MCF 10A (cell line): ENCODE data around the gene NOD1. TPM values are rescaled to one million over a fixed set of nuclear protein-coding genes. Genes with fewer than 3 reads are reported as not detected.

ENCODE experiments used
- BruUV-seq: library from RNA; stranded (reverse); fragments of 400-500 nt; replicated peaks from 2 replicates; lab custom pipeline; 2021; lab: Mats Ljungman, UMichigan
- CTCF ChIA-PET: fragments of 300-600 bp; sonication (Branson Sonifier 250); formaldehyde crosslinking; extraction: SDS; loops from one replicate; lab custom pipeline; 2021; ENCODE audit warnings: antibody characterized with exemption, inconsistent platforms; lab: Yijun Ruan, JAX
- POLR2A ChIA-PET: fragments of 300-600, 350-650 bp; sonication (Branson Sonifier 250); formaldehyde crosslinking; extraction: SDS; loops from one replicate; lab custom pipeline; 2020; ENCODE audit warnings: antibody characterized with exemption, inconsistent platforms; lab: Yijun Ruan, JAX
- DNase-seq: peaks from one replicate; pipeline ENCODE4 v3.0.0-alpha.2; 2018; ENCODE audit not compliant: unreplicated experiment
- H3K27ac Mint-ChIP-seq: one replicate; pipeline ENCODE4 v1.8.0; 2022; ENCODE audit warnings: mild to moderate bottlenecking, low read depth, mixed read lengths; ENCODE audit not compliant: unreplicated experiment
- H3K27me3 Mint-ChIP-seq: one replicate; pipeline ENCODE4 v1.8.0; 2022; ENCODE audit warnings: mixed read lengths; ENCODE audit not compliant: insufficient read depth, unreplicated experiment
- H3K36me3 Mint-ChIP-seq: one replicate; pipeline ENCODE4 v1.8.0; 2022; ENCODE audit warnings: mild to moderate bottlenecking, moderate library complexity, mixed read lengths; ENCODE audit not compliant: insufficient read depth, unreplicated experiment
- H3K4me1 Mint-ChIP-seq: one replicate; pipeline ENCODE4 v1.8.0; 2022; ENCODE audit warnings: mixed read lengths; ENCODE audit not compliant: insufficient read depth, unreplicated experiment
- H3K4me3 Mint-ChIP-seq: one replicate; pipeline ENCODE4 v1.8.0; 2022; ENCODE audit warnings: mild to moderate bottlenecking, moderate library complexity, mixed read lengths; ENCODE audit not compliant: unreplicated experiment
- H3K9me3 Mint-ChIP-seq: one replicate; pipeline ENCODE4 v1.8.0; 2022; ENCODE audit warnings: mixed read lengths; ENCODE audit not compliant: unreplicated experiment
- intact Hi-C: fragments of 100-400 bp; cut with micrococcal nuclease; formaldehyde crosslinking; loops from 2 replicates; pipeline ENCODE4 v1.14.1; 2022
- total RNA-seq: library from RNA; stranded (reverse); gene quantifications from 2 replicates; pipeline ENCODE4 v1.2.3, GENCODE V29; 2022
- TF ChIP-seq, protein P1 (sequence below): fragments of 200-600 bp; IDR thresholded peaks from one replicate; pipeline ENCODE4 v1.8.0; 2022; ENCODE audit warnings: antibody characterized with exemption, mild to moderate bottlenecking; ENCODE audit not compliant: unreplicated experiment

NOD1 gene
- total RNA-seq, 1 experiment from 2014 or later: 3.8 TPM

DNA sequence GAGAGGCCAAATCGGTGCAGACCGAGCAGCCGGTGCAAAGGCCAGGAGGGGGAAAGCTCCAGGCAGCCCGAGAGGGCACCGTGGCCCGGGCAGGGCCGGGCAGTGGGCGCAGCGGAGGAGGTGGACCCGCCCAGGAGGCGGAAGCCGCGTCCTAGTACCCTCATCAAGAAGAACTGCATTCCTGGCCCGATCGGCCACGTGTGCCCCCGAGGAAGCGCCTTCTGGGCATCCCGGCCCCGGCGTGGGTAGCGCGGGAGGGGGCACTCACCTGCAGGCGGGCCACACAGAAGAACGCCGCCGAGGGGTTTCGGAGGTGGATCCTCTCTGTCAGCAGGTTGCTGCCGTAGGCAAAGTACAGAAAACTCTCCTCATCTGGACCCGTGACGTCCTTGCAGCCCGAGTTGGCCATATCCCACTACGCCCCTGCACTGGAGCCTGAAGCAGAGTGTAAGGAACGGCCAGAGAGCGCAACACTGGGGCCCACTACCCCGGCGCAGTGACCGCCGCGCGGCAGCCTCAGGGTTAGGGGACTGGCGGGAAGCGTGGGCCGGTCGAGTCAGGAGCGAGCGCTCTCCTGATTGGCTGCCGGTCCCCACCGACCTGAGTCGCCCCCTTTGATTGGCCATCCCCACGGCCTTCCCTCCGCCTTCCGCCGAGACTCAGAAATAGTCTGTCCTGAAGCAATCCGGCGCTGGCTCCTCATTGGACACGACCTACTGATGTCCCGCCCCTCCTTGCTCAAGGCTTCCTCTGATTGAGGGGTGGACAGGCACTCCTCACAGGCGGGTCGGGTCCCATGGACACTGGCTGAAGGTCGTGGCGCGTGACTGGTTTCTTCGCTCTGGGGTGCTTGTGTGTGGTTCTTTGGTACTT is 26.0 kb upstream of the NOD1 start, which contains the start of gene GGCT:
GGCT (minus strand) TSS at position 529 of the 873 bp plus-strand sequence; CDS start at position 409, 120 bp downstream.
- TF ChIP-seq, protein P1, sequence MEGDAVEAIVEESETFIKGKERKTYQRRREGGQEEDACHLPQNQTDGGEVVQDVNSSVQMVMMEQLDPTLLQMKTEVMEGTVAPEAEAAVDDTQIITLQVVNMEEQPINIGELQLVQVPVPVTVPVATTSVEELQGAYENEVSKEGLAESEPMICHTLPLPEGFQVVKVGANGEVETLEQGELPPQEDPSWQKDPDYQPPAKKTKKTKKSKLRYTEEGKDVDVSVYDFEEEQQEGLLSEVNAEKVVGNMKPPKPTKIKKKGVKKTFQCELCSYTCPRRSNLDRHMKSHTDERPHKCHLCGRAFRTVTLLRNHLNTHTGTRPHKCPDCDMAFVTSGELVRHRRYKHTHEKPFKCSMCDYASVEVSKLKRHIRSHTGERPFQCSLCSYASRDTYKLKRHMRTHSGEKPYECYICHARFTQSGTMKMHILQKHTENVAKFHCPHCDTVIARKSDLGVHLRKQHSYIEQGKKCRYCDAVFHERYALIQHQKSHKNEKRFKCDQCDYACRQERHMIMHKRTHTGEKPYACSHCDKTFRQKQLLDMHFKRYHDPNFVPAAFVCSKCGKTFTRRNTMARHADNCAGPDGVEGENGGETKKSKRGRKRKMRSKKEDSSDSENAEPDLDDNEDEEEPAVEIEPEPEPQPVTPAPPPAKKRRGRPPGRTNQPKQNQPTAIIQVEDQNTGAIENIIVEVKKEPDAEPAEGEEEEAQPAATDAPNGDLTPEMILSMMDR: no peak
- no TSS peak for BruUV-seq
- no peaks in the 10 kb centered on the region for H3K9me3 Mint-ChIP-seq
- intact Hi-C loops: loop anchor here (1.0 to 5.0 kb wide), 3 partner anchors 25 to 340 kb away; partner anchors contain the start of gene ZNRF2
- CTCF ChIA-PET: interaction anchor here (0.6 to 9.1 kb wide), 4 partner anchors 9 to 1855 kb away, joined by 3 to 150 read pairs (median 4); no protein-coding TSS in a partner anchor
- peaks cover 17% of the 10 kb centered on the region for H3K36me3 Mint-ChIP-seq
- H3K4me1 Mint-ChIP-seq: peaks cover 30% of the 10 kb centered on the region
- peak within 1 kb of the TSS; percentile 77 for H3K27ac Mint-ChIP-seq
- peak; percentile 99 for DNase-seq
- H3K4me3 Mint-ChIP-seq: peak within 1 kb of the TSS; percentile 83
- H3K27me3 Mint-ChIP-seq: no peaks in the 10 kb centered on the region
- POLR2A ChIA-PET: interaction anchor here (0.6 to 2.3 kb wide), 17 partner anchors 10 to 340 kb away, joined by 3 to 14 read pairs (median 4); partner anchors contain the start of gene NOD1

DNA sequence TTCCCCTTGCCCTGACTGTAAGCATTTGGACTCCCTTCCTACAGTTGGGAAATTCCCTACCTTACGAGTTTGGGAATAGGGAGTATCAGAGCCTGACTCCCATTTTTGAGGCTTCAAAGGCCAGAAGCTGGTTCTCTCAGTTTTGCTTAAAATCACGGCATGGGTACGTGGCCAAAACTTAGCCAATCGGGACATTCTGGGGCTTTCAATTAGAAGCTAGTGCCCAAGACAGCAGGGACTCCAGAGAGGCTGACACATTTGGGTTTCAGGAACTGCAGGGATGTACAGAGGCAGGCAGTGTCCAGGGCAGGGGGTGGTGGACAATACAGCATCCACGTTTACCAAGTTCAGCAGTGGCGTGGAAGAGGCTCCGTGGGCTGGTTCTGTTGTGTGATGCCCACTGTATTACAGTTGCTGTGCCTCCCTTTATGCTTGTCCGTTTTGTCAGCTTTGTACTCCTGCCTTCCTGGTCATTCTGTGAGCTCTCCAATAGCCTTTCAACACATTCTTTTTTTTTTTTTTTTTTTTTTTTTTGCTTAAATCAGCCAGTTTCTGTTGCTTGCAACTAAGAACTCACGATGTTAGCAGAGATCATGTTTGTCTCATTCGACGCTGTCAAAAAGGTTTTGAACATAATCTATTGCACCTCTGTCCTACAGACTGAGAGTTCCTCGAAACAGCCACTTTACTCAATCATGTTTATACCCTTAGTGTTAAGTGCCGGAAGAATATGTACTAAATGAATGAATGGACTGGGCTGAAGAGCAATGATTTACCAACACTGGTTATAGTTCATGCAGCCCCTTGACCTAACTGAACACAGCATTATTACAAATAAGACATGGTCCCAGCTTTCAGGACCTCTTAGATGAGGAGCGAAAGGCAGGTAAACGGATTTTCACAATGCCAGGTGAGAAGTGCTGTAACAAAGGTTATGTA is 25.0 kb upstream of the NOD1 start:
- Mint-ChIP-seq H3K36me3 (peaks cover 27% of the 10 kb centered on the region), H3K4me3 (peak overlapping the region; percentile 83), H3K27me3 (no peaks in the 10 kb centered on the region), H3K4me1 (peaks cover 30% of the 10 kb centered on the region), H3K9me3 (no peaks in the 10 kb centered on the region), H3K27ac (peak overlapping the region; percentile 77)
- intact Hi-C loops: loop anchor here (1.0 to 5.0 kb wide), 3 partner anchors 24 to 339 kb away; partner anchors contain the start of gene ZNRF2
- ChIA-PET CTCF (interaction anchor here (0.6 to 0.9 kb wide), 7 partner anchors 8 to 1856 kb away, joined by 3 to 4 read pairs (median 3); no protein-coding TSS in a partner anchor), POLR2A (interaction anchor here (0.6 to 2.3 kb wide), 15 partner anchors 8 to 339 kb away, joined by 3 to 14 read pairs (median 4); partner anchors contain the start of gene NOD1)
- BruUV-seq: TSS peak; percentile 37
- peak; percentile 16 for DNase-seq
- TF ChIP-seq, protein P1: no peak

DNA sequence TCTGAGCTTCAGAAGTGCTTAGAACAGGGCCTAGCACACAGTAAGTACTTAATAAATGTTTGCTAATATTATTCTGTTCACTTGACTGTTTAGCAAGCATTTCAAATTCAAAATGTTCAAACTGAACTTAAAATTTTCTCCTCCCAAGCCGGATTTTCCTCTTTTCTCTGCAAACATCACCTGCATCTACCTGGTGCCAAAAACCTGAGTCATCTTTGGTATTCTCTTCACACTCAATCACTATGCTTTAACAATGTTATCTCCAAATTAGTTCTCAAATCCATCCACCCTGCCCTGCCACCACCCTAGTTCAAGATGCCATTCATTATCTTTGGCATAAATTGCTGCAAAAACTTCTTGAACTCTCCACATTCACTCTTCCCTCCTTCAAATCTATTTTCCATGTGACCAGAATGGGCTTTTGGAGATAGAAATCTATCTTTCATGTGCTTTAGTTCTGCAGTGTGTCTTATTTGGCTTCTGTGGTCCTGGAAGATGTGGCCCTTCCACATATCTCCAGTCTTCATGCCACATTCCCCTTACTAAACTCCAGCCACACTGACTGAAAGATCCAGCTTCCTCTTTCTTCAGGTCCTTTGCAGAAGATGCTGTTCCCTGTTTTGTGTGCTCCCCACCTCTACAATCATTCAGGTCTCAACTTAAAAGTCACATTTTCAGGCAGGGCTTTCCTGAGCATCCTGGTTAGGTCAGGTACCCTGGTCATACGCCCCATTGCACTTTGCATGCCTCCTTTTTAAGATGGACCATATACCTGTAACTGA is 24.1 kb upstream of the NOD1 start:
- Mint-ChIP-seq H3K27ac (peak overlapping the region; percentile 16), H3K4me1 (peaks cover 30% of the 10 kb centered on the region), H3K9me3 (no peaks in the 10 kb centered on the region), H3K4me3 (peak overlapping the region; percentile 83), H3K27me3 (no peaks in the 10 kb centered on the region), H3K36me3 (peaks cover 36% of the 10 kb centered on the region)
- intact Hi-C loops: loop anchor here (5.0 kb wide), 1 partner anchor 220 kb away; the partner anchor contains the start of gene ZNRF2
- peak; percentile 27 for DNase-seq
- TF ChIP-seq, protein P1: no peak
- ChIA-PET POLR2A (interaction anchor here (0.9 to 2.3 kb wide), 6 partner anchors 9 to 55 kb away, joined by 3 to 5 read pairs (median 4); partner anchors contain the start of gene NOD1), CTCF (interaction anchor here (0.7 to 0.9 kb wide), 2 partner anchors 15 to 95 kb away, joined by 3 read pairs; no protein-coding TSS in a partner anchor)
- no TSS peak for BruUV-seq
